ENCODE results near the gene TNFAIP8.
A peak's percentile ranks its signal among the peaks of the same experiment; 100 is the strongest.

TNFAIP8 gene

DNA sequence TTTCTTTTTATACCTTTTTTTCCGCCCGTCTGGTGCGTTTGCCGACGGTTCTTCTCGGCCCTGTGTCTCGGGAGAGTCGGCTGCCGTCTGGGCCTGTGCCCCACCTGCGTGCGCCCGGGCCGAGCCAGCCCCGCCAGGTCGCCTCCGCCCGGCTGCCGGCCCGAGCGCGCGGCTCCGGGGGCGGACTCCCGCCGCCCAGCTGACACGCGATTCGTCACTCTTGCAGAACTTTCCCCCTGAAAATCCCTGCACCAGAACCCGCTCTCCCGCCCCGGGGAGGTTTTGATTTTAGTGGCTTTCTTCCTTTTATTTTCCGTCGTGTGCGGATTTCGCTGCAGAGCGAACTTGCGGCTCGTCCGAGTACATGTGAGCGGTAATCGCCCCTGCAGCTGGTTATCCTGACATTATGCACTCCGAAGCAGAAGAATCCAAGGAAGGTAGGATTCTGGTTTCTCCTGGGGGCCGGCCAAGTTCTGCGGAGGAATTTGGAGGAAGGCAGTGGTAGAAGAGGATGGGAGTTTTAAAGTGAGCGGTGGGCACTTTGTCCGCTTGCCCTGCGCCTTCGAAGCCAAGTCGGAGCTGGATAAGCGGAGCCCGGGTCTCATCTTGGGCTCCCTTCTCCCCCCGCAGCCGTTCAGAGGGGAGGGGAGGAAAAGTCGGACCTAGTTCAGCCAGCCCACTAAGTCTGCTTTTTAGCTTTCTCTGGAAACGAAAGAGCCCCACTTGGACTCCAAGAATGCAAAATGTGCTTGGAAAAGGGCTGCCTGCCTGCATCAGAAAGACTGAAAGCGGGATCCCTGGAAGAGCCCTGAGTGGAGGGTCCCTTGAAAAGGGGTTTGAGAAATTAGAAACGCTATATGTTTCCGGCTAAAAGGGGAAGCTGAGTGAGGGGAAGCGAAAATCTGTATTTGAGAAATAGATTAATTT is at the start of gene TNFAIP8:
TNFAIP8 (plus strand) TSS at position 335 of the 927 bp plus-strand sequence; CDS start at position 407, 72 bp downstream.
- DNase-seq (ENCODE audit: low read depth, low spot score), result no peak
- ChIA-PET CTCF (interaction anchor here (1.1 to 3.0 kb wide), 7 partner anchors 9 to 368 kb away, joined by 3 to 29 read pairs (median 4); partner anchors contain the start of gene DTWD2), POLR2A (interaction anchor here (0.5 to 1.5 kb wide), 3 partner anchors 8 to 88 kb away, joined by 3 to 6 read pairs (median 4); no protein-coding TSS in a partner anchor)
- H3K4me3 ChIP-seq (ENCODE audit: low read depth, low read length), result peak within 1 kb of the TSS; percentile 69
- TF ChIP-seq, protein P1, sequence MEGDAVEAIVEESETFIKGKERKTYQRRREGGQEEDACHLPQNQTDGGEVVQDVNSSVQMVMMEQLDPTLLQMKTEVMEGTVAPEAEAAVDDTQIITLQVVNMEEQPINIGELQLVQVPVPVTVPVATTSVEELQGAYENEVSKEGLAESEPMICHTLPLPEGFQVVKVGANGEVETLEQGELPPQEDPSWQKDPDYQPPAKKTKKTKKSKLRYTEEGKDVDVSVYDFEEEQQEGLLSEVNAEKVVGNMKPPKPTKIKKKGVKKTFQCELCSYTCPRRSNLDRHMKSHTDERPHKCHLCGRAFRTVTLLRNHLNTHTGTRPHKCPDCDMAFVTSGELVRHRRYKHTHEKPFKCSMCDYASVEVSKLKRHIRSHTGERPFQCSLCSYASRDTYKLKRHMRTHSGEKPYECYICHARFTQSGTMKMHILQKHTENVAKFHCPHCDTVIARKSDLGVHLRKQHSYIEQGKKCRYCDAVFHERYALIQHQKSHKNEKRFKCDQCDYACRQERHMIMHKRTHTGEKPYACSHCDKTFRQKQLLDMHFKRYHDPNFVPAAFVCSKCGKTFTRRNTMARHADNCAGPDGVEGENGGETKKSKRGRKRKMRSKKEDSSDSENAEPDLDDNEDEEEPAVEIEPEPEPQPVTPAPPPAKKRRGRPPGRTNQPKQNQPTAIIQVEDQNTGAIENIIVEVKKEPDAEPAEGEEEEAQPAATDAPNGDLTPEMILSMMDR (IDR thresholded peaks at IDR 0.05; ENCODE audit: insufficient read depth, low read length, missing control alignments), result no peak

DNA sequence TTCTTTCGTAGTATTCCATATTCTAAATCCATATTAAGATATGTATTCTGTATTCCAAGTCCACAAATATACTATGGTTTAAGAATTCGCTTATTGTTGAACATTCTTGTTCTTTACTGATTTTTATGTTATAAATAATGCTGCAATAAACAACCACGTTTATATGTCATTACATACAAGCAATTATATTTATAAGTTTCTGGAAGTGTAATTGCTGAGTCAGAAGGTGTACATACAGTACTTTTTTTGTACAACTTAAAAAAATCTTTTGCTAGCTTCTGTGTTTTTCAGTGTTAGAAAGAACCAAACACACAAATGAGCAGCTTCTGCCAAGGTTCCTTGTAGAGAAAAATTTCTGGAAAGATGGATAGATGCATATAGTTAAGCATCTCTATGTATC is 48.6 kb upstream of the TNFAIP8 start:
- POLR2A ChIA-PET, result no interaction called here
- CTCF ChIA-PET, result no interaction called here
- no peak for DNase-seq (ENCODE audit: low read depth, low spot score)
- TF ChIP-seq, protein P1 (IDR thresholded peaks at IDR 0.05; ENCODE audit: insufficient read depth, low read length, missing control alignments), result no peak
- H3K4me3 ChIP-seq (ENCODE audit: low read depth, low read length), result no peak overlapping the region

DNA sequence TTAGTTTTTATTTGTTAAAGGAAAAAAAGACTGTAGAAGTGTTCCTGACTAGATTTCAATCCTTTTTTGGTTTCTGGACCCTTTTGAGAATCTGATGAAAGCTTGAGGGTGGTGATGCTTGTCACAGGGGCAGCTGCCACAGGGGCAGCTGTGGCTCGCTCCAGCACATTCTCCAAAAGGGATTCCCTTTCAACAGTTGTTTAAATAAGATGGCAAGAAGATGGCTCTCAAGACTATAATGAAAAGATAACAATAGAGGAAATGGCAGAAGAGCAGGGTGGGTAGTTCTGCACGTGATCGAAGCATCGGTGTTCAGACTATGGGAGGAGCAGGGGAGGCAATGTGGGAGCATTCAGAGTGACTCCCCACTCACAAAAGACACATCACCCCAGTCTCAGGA is 46.5 kb upstream of the TNFAIP8 start:
- H3K4me3 ChIP-seq (ENCODE audit: low read depth, low read length), result no peak overlapping the region
- ChIA-PET CTCF (no interaction called here), POLR2A (no interaction called here)
- TF ChIP-seq, protein P1 (IDR thresholded peaks at IDR 0.05; ENCODE audit: insufficient read depth, low read length, missing control alignments), result no peak
- no peak for DNase-seq (ENCODE audit: low read depth, low spot score)

DNA sequence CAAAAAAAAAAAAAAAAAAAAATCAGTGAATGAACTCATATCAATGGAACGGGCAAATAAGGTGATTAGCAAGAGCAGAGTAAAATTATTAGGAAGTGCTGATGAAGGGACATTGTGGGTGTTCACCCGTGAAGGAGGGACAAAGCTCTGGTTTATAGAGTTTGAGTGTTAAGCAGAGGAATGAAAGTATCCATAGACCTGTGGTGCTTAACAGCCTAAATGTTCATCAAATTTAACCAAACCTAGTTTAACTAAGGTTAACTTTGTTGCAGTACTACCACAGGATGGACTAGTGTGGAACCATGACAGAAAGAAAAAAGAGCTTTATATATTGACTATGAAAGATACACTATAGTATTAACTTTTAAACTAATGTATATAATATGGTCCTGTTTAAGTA is 44.1 kb upstream of the TNFAIP8 start:
- no peak overlapping the region for H3K4me3 ChIP-seq (ENCODE audit: low read depth, low read length)
- DNase-seq (ENCODE audit: low read depth, low spot score), result no peak
- ChIA-PET POLR2A (no interaction called here), CTCF (interaction anchor here (1.0 to 1.1 kb wide), 2 partner anchors 12 to 100 kb away, joined by 3 to 5 read pairs; no protein-coding TSS in a partner anchor)
- TF ChIP-seq, protein P1 (IDR thresholded peaks at IDR 0.05; ENCODE audit: insufficient read depth, low read length, missing control alignments), result no peak

DNA sequence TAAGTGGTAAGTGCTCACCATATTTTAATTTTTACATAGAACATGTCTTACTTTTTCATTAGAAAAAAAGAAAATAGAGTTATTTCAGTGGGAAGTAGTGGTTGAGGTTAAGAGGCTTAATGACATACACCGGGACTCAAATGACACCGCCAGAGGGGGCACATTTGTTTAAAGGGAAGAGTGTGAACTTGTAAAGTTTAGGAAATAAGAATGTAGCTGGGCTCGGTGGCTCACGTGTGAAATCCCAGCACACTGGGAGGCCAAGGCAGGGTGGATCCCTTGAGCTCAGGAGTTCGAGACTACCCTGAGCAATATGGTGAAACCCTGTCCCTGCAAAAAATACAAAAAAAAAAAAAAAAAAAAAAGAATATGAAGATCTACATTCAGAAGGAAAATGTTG is 43.4 kb upstream of the TNFAIP8 start:
- no peak for DNase-seq (ENCODE audit: low read depth, low spot score)
- TF ChIP-seq, protein P1 (IDR thresholded peaks at IDR 0.05; ENCODE audit: insufficient read depth, low read length, missing control alignments), result no peak
- ChIA-PET CTCF (interaction anchor here (1.0 to 1.3 kb wide), 3 partner anchors 8 to 99 kb away, joined by 3 to 5 read pairs (median 5); no protein-coding TSS in a partner anchor), POLR2A (interaction anchor here (0.7 kb wide), 1 partner anchor 43 kb away, joined by 3 read pairs; the partner anchor contains the start of gene TNFAIP8)
- no peak overlapping the region for H3K4me3 ChIP-seq (ENCODE audit: low read depth, low read length)

DNA sequence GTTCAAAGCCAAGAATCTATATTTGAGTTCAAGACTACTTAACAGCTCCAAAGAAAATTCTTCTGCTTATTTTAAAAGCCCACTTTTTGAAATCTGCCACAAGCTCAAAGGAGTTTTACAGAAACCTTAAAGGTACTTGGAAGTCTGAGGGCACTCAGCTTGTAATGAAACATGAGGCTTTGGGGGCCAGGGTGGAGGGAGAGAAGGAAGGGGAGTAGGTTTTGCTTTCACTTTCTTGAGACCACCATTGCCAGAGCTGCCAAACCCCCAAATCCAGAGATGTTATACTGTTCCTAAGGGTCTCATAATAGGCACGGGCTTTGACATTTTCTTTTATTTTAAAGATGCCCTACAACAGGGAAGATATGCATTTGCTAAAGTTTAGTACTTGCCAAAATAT is 42.6 kb upstream of the TNFAIP8 start:
- DNase-seq (ENCODE audit: low read depth, low spot score), result no peak
- TF ChIP-seq, protein P1 (IDR thresholded peaks at IDR 0.05; ENCODE audit: insufficient read depth, low read length, missing control alignments), result no peak
- no peak overlapping the region for H3K4me3 ChIP-seq (ENCODE audit: low read depth, low read length)
- CTCF ChIA-PET, result interaction anchor here (1.1 to 2.3 kb wide), 4 partner anchors 8 to 99 kb away, joined by 3 to 7 read pairs (median 4); no protein-coding TSS in a partner anchor
- POLR2A ChIA-PET, result no interaction called here
